ENCODE data around the gene LNP1.

The LNP1 gene

DNA sequence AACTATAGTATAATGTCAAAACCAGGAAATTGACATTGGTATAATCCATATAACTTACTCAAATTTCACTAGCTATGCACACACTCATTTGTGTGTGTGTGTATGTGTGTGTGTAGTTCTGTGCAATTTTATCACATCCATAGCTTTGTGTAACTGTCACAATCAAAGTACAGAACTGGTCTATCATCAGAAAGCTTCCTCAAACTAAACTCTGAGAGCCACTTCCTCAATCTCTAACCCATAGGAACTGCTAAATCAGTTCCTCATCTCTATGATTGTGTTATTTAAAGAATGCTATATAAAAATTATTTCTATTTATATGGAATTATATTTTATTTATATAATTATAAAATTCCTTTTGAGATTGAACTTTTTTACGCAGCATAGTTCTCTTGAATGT is 18.1 kb downstream of the LNP1 start:
- H3K4me3 ChIP-seq (ENCODE audit: low read depth, low read length): no peak overlapping the region
- peak; percentile 31 for DNase-seq (ENCODE audit: low read depth)
- no peak for TF ChIP-seq CTCF (IDR thresholded peaks at IDR 0.05; ENCODE audit: low read depth, low read length)
- TF ChIP-seq MYC (IDR thresholded peaks at IDR 0.05; ENCODE audit: low read depth, low read length): no peak
- no peak for TF ChIP-seq POLR2A (IDR thresholded peaks at IDR 0.05; ENCODE audit: extremely low read depth, insufficient read length)
- TF ChIP-seq MAX (IDR thresholded peaks at IDR 0.05; ENCODE audit: low read depth, low read length): no peak

DNA sequence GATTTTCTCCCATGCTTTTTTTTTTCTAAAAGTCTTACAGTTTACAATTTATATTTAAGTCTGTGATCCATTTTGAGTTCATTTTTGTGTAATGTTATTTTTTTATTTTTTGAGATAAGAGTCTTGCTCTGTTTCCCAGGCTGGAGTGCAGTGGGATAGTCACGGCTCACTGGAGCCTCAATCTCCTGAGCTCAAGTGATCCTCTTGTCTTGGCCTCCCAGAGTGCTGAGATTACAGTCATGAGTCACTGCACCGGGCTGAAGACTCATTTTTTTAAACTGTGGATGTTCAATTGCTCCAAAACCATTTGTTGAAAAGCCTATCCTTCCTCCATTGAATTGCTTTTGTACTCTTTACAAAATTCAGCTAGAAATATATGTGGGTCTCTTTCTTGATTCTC is 19.5 kb downstream of the LNP1 start:
- TF ChIP-seq POLR2A (IDR thresholded peaks at IDR 0.05; ENCODE audit: extremely low read depth, insufficient read length) (no peak), MYC (IDR thresholded peaks at IDR 0.05; ENCODE audit: low read depth, low read length) (no peak), CTCF (IDR thresholded peaks at IDR 0.05; ENCODE audit: low read depth, low read length) (no peak), MAX (IDR thresholded peaks at IDR 0.05; ENCODE audit: low read depth, low read length) (no peak)
- DNase-seq (ENCODE audit: low read depth): no peak
- no peak overlapping the region for H3K4me3 ChIP-seq (ENCODE audit: low read depth, low read length)

- no peak overlapping the region for H3K4me3 ChIP-seq (ENCODE audit: low read depth, low read length)
- DNase-seq (ENCODE audit: low read depth): no peak
- TF ChIP-seq MAX (IDR thresholded peaks at IDR 0.05; ENCODE audit: low read depth, low read length): no peak
- no peak for TF ChIP-seq POLR2A (IDR thresholded peaks at IDR 0.05; ENCODE audit: extremely low read depth, insufficient read length)
- no peak for TF ChIP-seq CTCF (IDR thresholded peaks at IDR 0.05; ENCODE audit: low read depth, low read length)
- no peak for TF ChIP-seq MYC (IDR thresholded peaks at IDR 0.05; ENCODE audit: low read depth, low read length)
Observed at GRCh38 chr3:100423611-100424010, 22.3 kb downstream of the LNP1 start.

GRCh38 chr3:100424261-100424660 is 22.9 kb downstream of the LNP1 start:
- no peak for DNase-seq (ENCODE audit: low read depth)
- TF ChIP-seq CTCF (IDR thresholded peaks at IDR 0.05; ENCODE audit: low read depth, low read length): no peak
- TF ChIP-seq POLR2A (IDR thresholded peaks at IDR 0.05; ENCODE audit: extremely low read depth, insufficient read length): no peak
- no peak for TF ChIP-seq MYC (IDR thresholded peaks at IDR 0.05; ENCODE audit: low read depth, low read length)
- TF ChIP-seq MAX (IDR thresholded peaks at IDR 0.05; ENCODE audit: low read depth, low read length): no peak

DNA sequence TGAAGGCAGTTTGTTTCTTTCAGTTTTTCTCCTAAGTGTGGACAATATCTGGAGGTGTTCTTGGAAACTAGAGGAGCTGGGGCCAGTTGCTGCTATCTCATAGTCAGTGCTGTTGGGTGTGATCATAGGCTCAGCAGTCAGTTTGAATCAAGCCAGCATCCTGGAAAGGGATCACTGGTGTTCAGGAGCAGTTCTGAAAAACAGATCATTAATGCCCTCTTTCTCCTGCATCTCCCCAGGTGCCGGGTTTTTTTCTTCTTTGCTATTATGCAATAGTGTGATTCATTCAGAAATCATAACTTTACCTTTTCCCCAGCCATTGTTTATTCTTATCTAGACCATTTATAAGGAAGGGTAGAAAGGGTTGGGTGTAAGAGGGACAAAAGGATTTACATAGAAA is 24.0 kb downstream of the LNP1 start:
- no peak for DNase-seq (ENCODE audit: low read depth)
- H3K4me3 ChIP-seq (ENCODE audit: low read depth, low read length): no peak overlapping the region
- no peak for TF ChIP-seq CTCF (IDR thresholded peaks at IDR 0.05; ENCODE audit: low read depth, low read length)
- TF ChIP-seq POLR2A (IDR thresholded peaks at IDR 0.05; ENCODE audit: extremely low read depth, insufficient read length): no peak
- TF ChIP-seq MYC (IDR thresholded peaks at IDR 0.05; ENCODE audit: low read depth, low read length): no peak
- TF ChIP-seq MAX (IDR thresholded peaks at IDR 0.05; ENCODE audit: low read depth, low read length): no peak

More at GRCh38 chr3:100424261-100424660, 22.9 kb downstream of the LNP1 start:
- H3K4me3 ChIP-seq (ENCODE audit: low read depth, low read length): no peak overlapping the region
